GM18519 (cell line): Measurements from ENCODE around the gene LCOR.
"Not testable (repeated sequence)": the region's sequence is repeated elsewhere in the genome, so short reads cannot be mapped to it uniquely, and the experiment has no call there.

Source experiments
- ATAC-seq: cut with Tn5 transposase; IDR thresholded peaks from one replicate; pipeline ENCODE4 v1.9.1; 2021; ENCODE audit warnings: mild to moderate bottlenecking, moderate library complexity; ENCODE audit not compliant: unreplicated experiment, low FRiP score

Gene LCOR

GRCh38 chr10:96924861-96925260 lies 92.8 kb downstream of the LCOR start:
- no peak for ATAC-seq

GRCh38 chr10:96930469-96930868 lies 98.4 kb downstream of the LCOR start:
- no peak for ATAC-seq

GRCh38 chr10:96935148-96935547 lies 103.0 kb downstream of the LCOR start:
- no peak for ATAC-seq

- no peak for ATAC-seq
These were observed 103.7 kb downstream of the LCOR start for GRCh38 chr10:96935810-96936209.

- not testable (repeated sequence) for ATAC-seq
These were observed 111.1 kb downstream of the LCOR start for GRCh38 chr10:96943161-96943560.

GRCh38 chr10:96947036-96947435 lies 114.9 kb downstream of the LCOR start:
- no peak for ATAC-seq

GRCh38 chr10:96949039-96949683 lies 117.1 kb downstream of the LCOR start:
- ATAC-seq = no peak

GRCh38 chr10:96951954-96952353 lies 119.9 kb downstream of the LCOR start:
- ATAC-seq = no peak

- no peak for ATAC-seq
These were observed 123.7 kb downstream of the LCOR start for GRCh38 chr10:96955794-96956193.

- no peak for ATAC-seq
These were observed 126.0 kb downstream of the LCOR start for GRCh38 chr10:96958071-96958470.

- no peak for ATAC-seq
These were observed 127.6 kb downstream of the LCOR start for GRCh38 chr10:96959733-96960132.

GRCh38 chr10:96960872-96961271 lies 128.8 kb downstream of the LCOR start:
- ATAC-seq = no peak

GRCh38 chr10:96964131-96964530 lies 132.0 kb downstream of the LCOR start:
- no peak for ATAC-seq

GRCh38 chr10:96967847-96968246 lies 135.7 kb downstream of the LCOR start:
- no peak for ATAC-seq

GRCh38 chr10:96968682-96969423 lies 136.8 kb downstream of the LCOR start:
- ATAC-seq = no peak

- no peak for ATAC-seq
These were observed 139.2 kb downstream of the LCOR start for GRCh38 chr10:96971324-96971723.

GRCh38 chr10:96972264-96972663 lies 140.2 kb downstream of the LCOR start:
- ATAC-seq = no peak

- ATAC-seq = no peak
These were observed 142.0 kb downstream of the LCOR start for GRCh38 chr10:96973809-96974747.

GRCh38 chr10:96975136-96975535 lies 143.0 kb downstream of the LCOR start:
- no peak for ATAC-seq

GRCh38 chr10:96978621-96979154 lies 146.6 kb downstream of the LCOR start:
- peak; percentile 63 for ATAC-seq
